Measurements from ENCODE around the gene PLCB2. TPM values are rescaled to one million over a fixed set of nuclear protein-coding genes. Genes with fewer than 3 reads are reported as not detected.

Gene PLCB2
- total RNA-seq, 4 donors from 2014 or later, result 1.5 to 13.5 (median 8.8) TPM

- no peaks in the 10 kb centered on the region for H3K36me3 ChIP-seq
- no peak for TF ChIP-seq CTCF (IDR thresholded peaks at IDR 0.05)
- no peak for TF ChIP-seq EP300 (IDR thresholded peaks at IDR 0.05)
- TF ChIP-seq POLR2A (IDR thresholded peaks at IDR 0.05), result no peak
- TF ChIP-seq POLR2AphosphoS5 (IDR thresholded peaks at IDR 0.05), result no peak
- no peak overlapping the region for H3K27ac ChIP-seq
- WGBS, 2 donors (ENCODE audit: low coverage in 1 of 2), result 83 to 98% methylated on average over 1 to 5 of the region's 11 CpGs
- H3K4me1 ChIP-seq, result peaks cover 0 to 23% (median 13%) of the 10 kb centered on the region in 3 donors
- no peak overlapping the region for H3K4me3 ChIP-seq
- ATAC-seq, result no peak
- no peaks in the 10 kb centered on the region for H3K27me3 ChIP-seq
- no peaks in the 10 kb centered on the region for H3K9me3 ChIP-seq
Observed at GRCh38 chr15:40347559-40348473, 40.1 kb upstream of the PLCB2 start.

- no peak overlapping the region for H3K27ac ChIP-seq
- no peak overlapping the region for H3K4me3 ChIP-seq
- H3K27me3 ChIP-seq, result no peaks in the 10 kb centered on the region
- ATAC-seq, result no peak
- no peaks in the 10 kb centered on the region for H3K36me3 ChIP-seq
- peaks cover 0 to 33% (median 15%) of the 10 kb centered on the region in 3 donors for H3K4me1 ChIP-seq
- TF ChIP-seq POLR2AphosphoS5 (IDR thresholded peaks at IDR 0.05) (no peak), EP300 (IDR thresholded peaks at IDR 0.05) (no peak), CTCF (IDR thresholded peaks at IDR 0.05) (no peak), POLR2A (IDR thresholded peaks at IDR 0.05) (no peak)
- no peaks in the 10 kb centered on the region for H3K9me3 ChIP-seq
- 88 to 93% methylated on average over 3 to 11 of the region's 15 CpGs for WGBS, 2 donors (ENCODE audit: low coverage in 1 of 2)
Observed at GRCh38 chr15:40346579-40347558, 39.1 kb upstream of the PLCB2 start.

GRCh38 chr15:40345867-40346578, 38.3 kb upstream of the PLCB2 start:
- TF ChIP-seq POLR2AphosphoS5 (IDR thresholded peaks at IDR 0.05), result no peak
- no peak for TF ChIP-seq EP300 (IDR thresholded peaks at IDR 0.05)
- TF ChIP-seq POLR2A (IDR thresholded peaks at IDR 0.05), result no peak
- no peak for TF ChIP-seq CTCF (IDR thresholded peaks at IDR 0.05)
- WGBS, 2 donors (ENCODE audit: low coverage in 1 of 2), result 88% methylated on average over 2 of the region's 6 CpGs; no CpG with 5 or more reads in 1 of the 2 donors
- peaks cover 0 to 41% (median 19%) of the 10 kb centered on the region in 3 donors for H3K4me1 ChIP-seq
- ATAC-seq, result no peak
- H3K27ac ChIP-seq, result no peak overlapping the region
- no peaks in the 10 kb centered on the region for H3K27me3 ChIP-seq
- no peaks in the 10 kb centered on the region for H3K9me3 ChIP-seq
- H3K36me3 ChIP-seq, result no peaks in the 10 kb centered on the region
- no peak overlapping the region for H3K4me3 ChIP-seq

GRCh38 chr15:40345225-40345866, 37.6 kb upstream of the PLCB2 start:
- no peak overlapping the region for H3K4me3 ChIP-seq
- WGBS, 2 donors (ENCODE audit: low coverage in 1 of 2), result 20 to 72% methylated on average over 1 to 5 of the region's 10 CpGs
- H3K27me3 ChIP-seq, result no peaks in the 10 kb centered on the region
- TF ChIP-seq EP300 (IDR thresholded peaks at IDR 0.05), result no peak
- TF ChIP-seq CTCF (IDR thresholded peaks at IDR 0.05), result no peak
- TF ChIP-seq POLR2AphosphoS5 (IDR thresholded peaks at IDR 0.05), result no peak
- no peak for TF ChIP-seq POLR2A (IDR thresholded peaks at IDR 0.05)
- H3K36me3 ChIP-seq, result no peaks in the 10 kb centered on the region
- H3K9me3 ChIP-seq, result no peaks in the 10 kb centered on the region
- ATAC-seq, result no peak
- H3K27ac ChIP-seq, result no peak overlapping the region
- H3K4me1 ChIP-seq, result peaks cover 0 to 48% (median 21%) of the 10 kb centered on the region in 3 donors

Data from gastroesophageal sphincter (tissue), 4 donors.